Measurements from ENCODE around the gene HLA-DQA2. TPM values are rescaled to one million over a fixed set of nuclear protein-coding genes. Genes with fewer than 3 reads are reported as not detected.

HLA-DQA2 gene
- total RNA-seq, 4 donors from 2014 or later, result 0.65 to 4.6 (median 1.7) TPM; not detected in 1

- TF ChIP-seq CTCF (IDR thresholded peaks at IDR 0.05; ENCODE audit: low read depth), result no peak
Measured at GRCh38 chr6:32761072-32761471, 19.9 kb downstream of the HLA-DQA2 start.

- no peak for TF ChIP-seq CTCF (IDR thresholded peaks at IDR 0.05; ENCODE audit: low read depth)
Measured at GRCh38 chr6:32761548-32761947, 20.4 kb downstream of the HLA-DQA2 start.

- TF ChIP-seq CTCF (IDR thresholded peaks at IDR 0.05; ENCODE audit: low read depth), result no peak
Measured at GRCh38 chr6:32763421-32763820, 22.2 kb downstream of the HLA-DQA2 start, which contains the start of gene HLA-DQB2. HLA-DQB2 (minus strand) TSS chr6:32763532; CDS start chr6:32763470, 62 bp downstream.

- TF ChIP-seq CTCF (IDR thresholded peaks at IDR 0.05; ENCODE audit: low read depth), result no peak
Measured at GRCh38 chr6:32764048-32764447, 22.9 kb downstream of the HLA-DQA2 start.

GRCh38 chr6:32772656-32773055, 31.5 kb downstream of the HLA-DQA2 start:
- TF ChIP-seq CTCF (IDR thresholded peaks at IDR 0.05; ENCODE audit: low read depth), result no peak

GRCh38 chr6:32774426-32774825, 33.2 kb downstream of the HLA-DQA2 start:
- TF ChIP-seq CTCF (IDR thresholded peaks at IDR 0.05; ENCODE audit: low read depth), result no peak

GRCh38 chr6:32775071-32775470, 33.9 kb downstream of the HLA-DQA2 start:
- no peak for TF ChIP-seq CTCF (IDR thresholded peaks at IDR 0.05; ENCODE audit: low read depth)
